Neural cell (in vitro differentiated cells): ENCODE results near the gene ADARB2.

Experiments
- CTCF ChIP-seq: fragments of 450-650 bp; IDR thresholded peaks from 2 replicates; pipeline ENCODE4 v1.5.1; 2014; ENCODE audit warnings: antibody characterized with exemption, mild to moderate bottlenecking, moderate library complexity; ENCODE audit not compliant: poor library complexity, severe bottlenecking
- EP300 ChIP-seq: fragments of 450-650 bp; conservative IDR thresholded peaks from 2 replicates; pipeline ENCODE4 v1.6.1; 2014; ENCODE audit warnings: antibody characterized with exemption, mild to moderate bottlenecking, moderate library complexity; ENCODE audit not compliant: poor library complexity, severe bottlenecking
- EZH2 ChIP-seq: fragments of 200-600, 300-800 bp; shearing (Covaris generic), sonication (generic); IDR thresholded peaks from 2 replicates; pipeline ENCODE4 v1.6.1; 2014; ENCODE audit warnings: antibody characterized with exemption, low read length, borderline replicate concordance, mild to moderate bottlenecking; ENCODE audit not compliant: insufficient read depth, poor library complexity, severe bottlenecking
- MXI1 ChIP-seq: fragments of 450-650 bp; conservative IDR thresholded peaks from 2 replicates; pipeline ENCODE4 v1.6.1; 2014; ENCODE audit warnings: antibody characterized with exemption, mild to moderate bottlenecking; ENCODE audit not compliant: poor library complexity, severe bottlenecking
- POLR2AphosphoS5 ChIP-seq: IDR thresholded peaks from 2 replicates; pipeline ENCODE4 v1.6.1; 2012
- RAD21 ChIP-seq: fragments of 450-650 bp; conservative IDR thresholded peaks from 2 replicates; pipeline ENCODE4 v1.6.1; 2014; ENCODE audit warnings: antibody characterized with exemption, mild to moderate bottlenecking, moderate library complexity
- REST ChIP-seq: IDR thresholded peaks from 2 replicates; pipeline ENCODE4 v1.6.1; 2012; ENCODE audit warnings: borderline replicate concordance
- TAF1 ChIP-seq: IDR thresholded peaks from 2 replicates; pipeline ENCODE4 v1.6.1; 2012; ENCODE audit warnings: low read depth

- TF ChIP-seq EZH2 = no peak
- peak; percentile 64 for TF ChIP-seq EP300
- TF ChIP-seq POLR2AphosphoS5 = no peak
- TF ChIP-seq CTCF = no peak
- TF ChIP-seq TAF1 = no peak
- no peak for TF ChIP-seq REST
- TF ChIP-seq MXI1 = no peak
- no peak for TF ChIP-seq RAD21
These were observed 237.9 kb downstream of the ADARB2 start for GRCh38 chr10:1499359-1499957.
